Calu3 (cell line): ENCODE measurements around the gene SMG5. TPM values are rescaled to one million over a fixed set of nuclear protein-coding genes. Genes with fewer than 3 reads are reported as not detected.

Experiments
- BruUV-seq: library from RNA; stranded (reverse); fragments of 400-500 nt; replicated peaks from 2 replicates; lab custom pipeline; 2021; lab: Mats Ljungman, UMichigan
- CTCF ChIA-PET: fragments of 300-600 bp; sonication (Branson Sonifier 250); formaldehyde crosslinking; loops from one replicate; lab custom pipeline; 2022; ENCODE audit warnings: antibody characterized with exemption; lab: Charles Lee
- DNase-seq: peaks from one replicate; pipeline ENCODE4 v3.0.0; 2022
- H3K27ac Mint-ChIP-seq: one replicate; pipeline ENCODE4 v1.8.0; 2022; ENCODE audit warnings: mixed read lengths; ENCODE audit not compliant: unreplicated experiment
- H3K27me3 Mint-ChIP-seq: one replicate; pipeline ENCODE4 v1.8.0; 2022; ENCODE audit warnings: mixed read lengths; ENCODE audit not compliant: unreplicated experiment
- H3K36me3 Mint-ChIP-seq: one replicate; pipeline ENCODE4 v1.8.0; 2022; ENCODE audit warnings: mild to moderate bottlenecking, moderate library complexity, mixed read lengths; ENCODE audit not compliant: insufficient read depth, unreplicated experiment
- H3K4me1 Mint-ChIP-seq: one replicate; pipeline ENCODE4 v1.8.0; 2022; ENCODE audit warnings: mild to moderate bottlenecking, low read depth, mixed read lengths; ENCODE audit not compliant: unreplicated experiment
- H3K4me3 Mint-ChIP-seq: one replicate; pipeline ENCODE4 v1.8.0; 2022; ENCODE audit warnings: mild to moderate bottlenecking, low read depth, moderate library complexity, mixed read lengths; ENCODE audit not compliant: unreplicated experiment
- H3K9me3 Mint-ChIP-seq: one replicate; pipeline ENCODE4 v1.8.0; 2022; ENCODE audit warnings: low read depth, mixed read lengths; ENCODE audit not compliant: unreplicated experiment
- intact Hi-C: fragments of 100-400 bp; cut with micrococcal nuclease; formaldehyde crosslinking; loops from one replicate; pipeline ENCODE4 v1.10.0; 2022; ENCODE audit not compliant: unreplicated experiment
- total RNA-seq: library from RNA; stranded (reverse); gene quantifications from 2 replicates; pipeline ENCODE4 v1.2.3, GENCODE V29; 2022
- TF ChIP-seq, protein P1 (sequence below): fragments of 200-600 bp; IDR thresholded peaks from one replicate; pipeline ENCODE4 v1.8.0; 2022; ENCODE audit warnings: antibody characterized with exemption; ENCODE audit not compliant: unreplicated experiment

SMG5 gene
- total RNA-seq, 1 experiment from 2014 or later = 118 TPM

DNA sequence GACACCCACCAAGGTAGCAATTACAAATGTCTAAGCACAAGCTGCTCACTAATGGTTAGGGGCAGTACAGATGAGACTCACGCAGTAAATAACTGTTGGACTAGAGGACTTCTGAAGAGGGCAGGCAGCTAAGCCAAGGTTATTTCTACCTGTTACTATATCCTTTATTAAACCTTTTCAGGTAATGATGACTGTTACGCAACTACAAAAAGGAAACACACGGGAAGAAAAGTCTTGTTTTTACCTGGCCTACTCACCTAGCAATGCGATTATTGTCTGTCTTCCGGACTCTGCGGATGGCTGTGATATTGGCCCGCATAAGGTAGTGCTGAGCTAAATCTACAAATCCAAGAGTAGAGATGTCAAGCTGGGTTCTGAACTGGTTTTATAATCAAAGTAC lies 34.3 kb upstream of the SMG5 start:
- peaks cover 96% of the 10 kb centered on the region for H3K36me3 Mint-ChIP-seq
- DNase-seq = no peak
- CTCF ChIA-PET = interaction anchor here (1.6 kb wide), 1 partner anchor 42 kb away, joined by 8 read pairs; no protein-coding TSS in a partner anchor

DNA sequence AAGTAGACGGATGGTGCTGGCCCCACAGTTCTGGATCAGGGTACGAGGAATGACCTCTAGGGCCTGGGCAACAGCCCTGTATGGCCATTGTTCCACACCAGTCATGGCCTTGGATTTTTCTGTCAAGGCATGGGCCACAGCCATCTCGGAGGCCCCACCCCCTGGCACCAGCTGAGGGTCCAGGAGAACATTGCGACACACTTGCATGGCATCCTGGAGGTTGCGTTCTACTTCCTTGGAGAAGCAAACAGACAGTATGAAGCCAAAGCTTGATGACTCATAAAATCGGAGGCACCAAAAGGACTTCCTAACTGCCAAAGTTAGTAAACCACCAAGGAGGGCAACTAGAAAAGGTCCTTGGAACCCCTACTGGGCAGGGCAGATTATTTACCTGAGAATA lies 28.3 kb upstream of the SMG5 start:
- Mint-ChIP-seq H3K36me3 (peaks cover 89% of the 10 kb centered on the region), H3K27ac (no peak overlapping the region), H3K4me1 (no peaks in the 10 kb centered on the region), H3K9me3 (no peaks in the 10 kb centered on the region), H3K27me3 (no peaks in the 10 kb centered on the region), H3K4me3 (no peak overlapping the region)
- CTCF ChIA-PET = no interaction called here
- intact Hi-C loops = no loop called here
- DNase-seq = no peak
- TF ChIP-seq, protein P1, sequence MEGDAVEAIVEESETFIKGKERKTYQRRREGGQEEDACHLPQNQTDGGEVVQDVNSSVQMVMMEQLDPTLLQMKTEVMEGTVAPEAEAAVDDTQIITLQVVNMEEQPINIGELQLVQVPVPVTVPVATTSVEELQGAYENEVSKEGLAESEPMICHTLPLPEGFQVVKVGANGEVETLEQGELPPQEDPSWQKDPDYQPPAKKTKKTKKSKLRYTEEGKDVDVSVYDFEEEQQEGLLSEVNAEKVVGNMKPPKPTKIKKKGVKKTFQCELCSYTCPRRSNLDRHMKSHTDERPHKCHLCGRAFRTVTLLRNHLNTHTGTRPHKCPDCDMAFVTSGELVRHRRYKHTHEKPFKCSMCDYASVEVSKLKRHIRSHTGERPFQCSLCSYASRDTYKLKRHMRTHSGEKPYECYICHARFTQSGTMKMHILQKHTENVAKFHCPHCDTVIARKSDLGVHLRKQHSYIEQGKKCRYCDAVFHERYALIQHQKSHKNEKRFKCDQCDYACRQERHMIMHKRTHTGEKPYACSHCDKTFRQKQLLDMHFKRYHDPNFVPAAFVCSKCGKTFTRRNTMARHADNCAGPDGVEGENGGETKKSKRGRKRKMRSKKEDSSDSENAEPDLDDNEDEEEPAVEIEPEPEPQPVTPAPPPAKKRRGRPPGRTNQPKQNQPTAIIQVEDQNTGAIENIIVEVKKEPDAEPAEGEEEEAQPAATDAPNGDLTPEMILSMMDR = no peak
- no TSS peak for BruUV-seq

More for the DNA sequence above, 34.3 kb upstream of the SMG5 start:
- Mint-ChIP-seq H3K4me1 (no peaks in the 10 kb centered on the region), H3K9me3 (no peaks in the 10 kb centered on the region), H3K27ac (no peak overlapping the region), H3K4me3 (no peak overlapping the region), H3K27me3 (no peaks in the 10 kb centered on the region)
- TF ChIP-seq, protein P1 = no peak
- intact Hi-C loops = no loop called here
- BruUV-seq = no TSS peak

DNA sequence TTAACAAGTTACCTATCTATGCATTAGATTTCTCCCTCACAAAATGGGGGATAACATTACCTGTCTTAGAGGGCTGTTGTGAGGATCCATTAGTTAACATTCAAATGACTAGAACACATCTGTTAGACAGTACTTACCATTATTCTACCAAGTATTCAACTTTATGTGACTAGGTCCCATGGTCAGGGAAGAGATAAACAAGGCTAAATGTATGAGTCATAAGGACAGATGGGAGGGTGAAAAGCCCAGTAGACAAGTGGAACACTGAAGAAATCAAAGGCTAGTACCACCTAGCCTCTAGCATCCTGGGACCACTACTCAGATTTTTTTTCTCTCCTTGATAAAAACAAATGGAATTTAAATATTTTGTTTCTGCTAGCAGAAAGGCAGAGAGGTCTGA lies 25.5 kb upstream of the SMG5 start:
- no peak overlapping the region for H3K4me3 Mint-ChIP-seq
- H3K27ac Mint-ChIP-seq = no peak overlapping the region
- no peaks in the 10 kb centered on the region for H3K9me3 Mint-ChIP-seq
- H3K27me3 Mint-ChIP-seq = no peaks in the 10 kb centered on the region
- intact Hi-C loops = no loop called here
- no TSS peak for BruUV-seq
- H3K36me3 Mint-ChIP-seq = peaks cover 90% of the 10 kb centered on the region
- CTCF ChIA-PET = no interaction called here
- no peaks in the 10 kb centered on the region for H3K4me1 Mint-ChIP-seq
- DNase-seq = no peak
- TF ChIP-seq, protein P1 = no peak

DNA sequence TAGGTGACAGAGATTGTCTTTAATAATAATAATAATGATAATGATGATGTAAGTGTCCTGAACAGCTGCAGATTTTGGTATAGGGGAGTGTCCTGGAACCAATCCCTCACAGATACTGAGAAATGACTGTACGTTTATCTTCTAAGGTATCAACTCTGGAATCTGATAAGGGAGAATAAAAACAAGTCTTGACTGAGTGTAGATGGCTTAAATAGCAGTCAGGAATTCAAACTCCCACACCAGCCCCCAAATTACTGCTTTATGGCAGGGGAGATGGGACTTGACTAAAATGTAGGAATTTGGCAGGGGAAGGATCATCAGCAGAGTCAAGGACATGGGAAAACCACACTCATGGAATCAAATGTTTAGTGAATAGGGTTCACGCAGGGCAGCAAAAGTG lies 22.6 kb upstream of the SMG5 start:
- CTCF ChIA-PET = no interaction called here
- H3K36me3 Mint-ChIP-seq = peaks cover 67% of the 10 kb centered on the region
- intact Hi-C loops = no loop called here

More for the DNA sequence above, 22.6 kb upstream of the SMG5 start:
- H3K9me3 Mint-ChIP-seq = no peaks in the 10 kb centered on the region
- H3K27ac Mint-ChIP-seq = no peak overlapping the region
- no peaks in the 10 kb centered on the region for H3K4me1 Mint-ChIP-seq
- TF ChIP-seq, protein P1 = no peak
- BruUV-seq = no TSS peak
- no peak for DNase-seq
- no peaks in the 10 kb centered on the region for H3K27me3 Mint-ChIP-seq
- H3K4me3 Mint-ChIP-seq = no peak overlapping the region
